NCI-H1436 (cell line): ENCODE results near the gene ZNF283.
"Not testable (repeated sequence)": the region's sequence is repeated elsewhere in the genome, so short reads cannot be mapped to it uniquely, and the experiment has no call there.

ENCODE experiments used
- DNase-seq: peaks from one replicate; lab custom pipeline; 2025; lab: John Stamatoyannopoulos, UW

Gene ZNF283

GRCh38 chr19:43848821-43849220 lies 21.7 kb downstream of the ZNF283 start:
- DNase-seq: no peak

DNA sequence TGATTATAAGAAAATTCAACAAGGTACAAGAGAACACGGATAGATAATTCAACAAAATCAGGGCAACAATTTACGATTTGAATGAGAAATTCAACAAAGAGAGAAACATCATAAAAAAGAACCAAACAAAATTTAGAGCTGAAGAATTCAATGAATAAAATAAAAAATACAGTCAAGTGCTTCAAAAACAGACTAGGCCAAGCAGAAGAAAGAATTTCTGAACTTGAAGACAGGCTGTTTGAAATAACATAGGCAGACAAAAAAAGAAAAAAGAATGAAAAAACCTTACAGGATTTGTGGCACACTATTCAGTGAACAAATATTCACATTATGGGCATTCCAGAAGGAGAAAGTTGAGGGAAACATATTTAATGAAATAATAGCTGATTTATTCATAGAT lies 31.1 kb downstream of the ZNF283 start:
- no peak for DNase-seq

DNA sequence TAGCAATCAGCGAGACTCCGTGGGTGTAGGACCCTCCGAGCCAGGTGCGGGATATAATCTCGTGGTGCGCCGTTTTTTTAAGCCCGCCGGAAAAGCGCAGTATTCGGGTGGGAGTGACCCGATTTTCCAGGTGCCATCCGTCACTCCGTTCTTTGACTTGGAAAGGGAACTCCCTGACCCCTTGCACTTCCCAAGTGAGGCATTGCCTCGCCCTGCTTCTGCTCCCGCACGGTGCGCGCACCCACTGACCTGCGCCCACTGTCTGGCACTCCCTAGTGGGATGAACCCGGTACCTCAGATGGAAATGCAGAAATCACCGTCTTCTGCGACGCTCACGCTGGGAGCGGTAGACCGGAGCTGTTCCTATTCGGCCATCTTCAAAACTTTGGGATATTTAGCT lies 39.8 kb downstream of the ZNF283 start:
- not testable (repeated sequence) for DNase-seq

- DNase-seq: no peak
These were observed 45.6 kb downstream of the ZNF283 start for GRCh38 chr19:43872547-43873336.

DNA sequence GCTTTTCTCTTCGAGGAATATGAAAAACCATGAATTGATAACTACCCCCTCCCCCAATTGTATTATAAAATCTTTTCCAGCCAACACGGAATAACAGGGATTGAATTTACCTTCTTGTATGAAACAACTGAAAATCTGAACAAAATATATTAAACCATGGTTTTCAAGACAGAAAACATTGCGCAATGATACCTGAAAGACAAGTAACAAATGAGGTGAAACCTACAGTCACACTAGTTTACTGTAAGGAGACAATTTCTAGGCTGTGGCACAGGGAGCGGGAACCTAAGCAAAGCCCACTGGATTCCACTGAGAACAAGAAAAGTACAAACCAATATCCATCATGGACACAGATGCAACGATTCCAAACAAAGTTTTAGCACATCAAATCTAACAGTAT lies 53.4 kb downstream of the ZNF283 start:
- DNase-seq: no peak

DNA sequence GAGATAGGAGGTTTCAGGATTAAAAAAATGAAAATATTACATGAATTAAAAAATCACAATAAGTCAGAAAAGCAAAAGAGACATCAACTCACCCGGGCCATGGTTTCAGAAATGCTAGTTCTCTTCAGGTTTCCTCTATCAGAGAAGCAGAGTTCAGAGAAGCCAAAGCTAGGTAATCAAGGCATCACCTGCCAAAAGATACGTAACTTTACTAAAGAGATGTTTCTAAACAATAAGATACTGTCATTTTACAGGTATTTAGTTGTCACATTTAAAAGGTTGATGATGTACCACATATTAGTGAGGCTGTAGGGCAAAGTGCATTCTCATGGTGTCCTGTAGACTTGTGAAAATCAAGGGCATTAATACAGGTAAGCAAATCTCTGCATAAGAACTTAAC lies 56.7 kb downstream of the ZNF283 start, which contains the start of gene ZNF404:
TSS of gene ZNF404 (minus strand) at position 101 of the 400 bp plus-strand sequence.
- no peak for DNase-seq

- no peak for DNase-seq
These were observed 68.7 kb downstream of the ZNF283 start for GRCh38 chr19:43895727-43896308.
